ENCODE measurements around the gene VTI1A.

DNA sequence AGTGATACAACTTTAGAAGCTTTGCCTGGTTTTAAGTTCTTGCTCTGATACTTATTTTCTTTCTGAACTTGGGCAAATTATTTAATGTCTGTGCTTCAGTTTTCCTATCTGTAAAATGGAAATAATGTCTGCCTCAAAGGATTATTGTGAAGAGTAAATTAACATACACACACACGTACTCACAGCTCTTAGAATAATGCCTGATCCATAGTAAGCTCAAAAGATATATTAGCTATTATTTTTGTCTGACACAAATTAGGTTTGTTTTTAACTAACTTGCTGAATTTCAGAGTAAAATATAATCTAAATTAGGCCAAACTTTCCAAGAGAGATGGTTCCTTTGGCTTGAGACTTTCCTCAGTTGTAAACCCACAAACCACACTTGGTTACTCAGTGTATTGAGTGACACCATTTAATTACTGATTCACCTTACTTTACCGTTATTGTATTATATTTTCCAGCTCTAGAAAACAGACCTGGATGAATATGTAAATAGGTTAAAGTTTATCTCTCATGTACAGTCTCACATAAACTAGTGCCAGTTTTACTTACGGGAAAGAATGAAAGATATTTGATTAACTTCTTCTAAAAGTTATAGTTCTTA, 50.4 kb downstream of the VTI1A start:
- TF ChIP-seq EZH2 (IDR thresholded peaks at IDR 0.05) (no peak), POLR2AphosphoS5 (IDR thresholded peaks at IDR 0.05; ENCODE audit: borderline replicate concordance, low read depth, low read length) (no peak), FOXP2 (optimal IDR thresholded peaks at IDR 0.05; ENCODE audit: control extremely low read depth, extremely low read length, insufficient read depth) (no peak)

Data from SK-N-MC (cell line).